ENCODE measurements around the gene RTCA.

- TF ChIP-seq, protein P1, sequence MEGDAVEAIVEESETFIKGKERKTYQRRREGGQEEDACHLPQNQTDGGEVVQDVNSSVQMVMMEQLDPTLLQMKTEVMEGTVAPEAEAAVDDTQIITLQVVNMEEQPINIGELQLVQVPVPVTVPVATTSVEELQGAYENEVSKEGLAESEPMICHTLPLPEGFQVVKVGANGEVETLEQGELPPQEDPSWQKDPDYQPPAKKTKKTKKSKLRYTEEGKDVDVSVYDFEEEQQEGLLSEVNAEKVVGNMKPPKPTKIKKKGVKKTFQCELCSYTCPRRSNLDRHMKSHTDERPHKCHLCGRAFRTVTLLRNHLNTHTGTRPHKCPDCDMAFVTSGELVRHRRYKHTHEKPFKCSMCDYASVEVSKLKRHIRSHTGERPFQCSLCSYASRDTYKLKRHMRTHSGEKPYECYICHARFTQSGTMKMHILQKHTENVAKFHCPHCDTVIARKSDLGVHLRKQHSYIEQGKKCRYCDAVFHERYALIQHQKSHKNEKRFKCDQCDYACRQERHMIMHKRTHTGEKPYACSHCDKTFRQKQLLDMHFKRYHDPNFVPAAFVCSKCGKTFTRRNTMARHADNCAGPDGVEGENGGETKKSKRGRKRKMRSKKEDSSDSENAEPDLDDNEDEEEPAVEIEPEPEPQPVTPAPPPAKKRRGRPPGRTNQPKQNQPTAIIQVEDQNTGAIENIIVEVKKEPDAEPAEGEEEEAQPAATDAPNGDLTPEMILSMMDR (IDR thresholded peaks at IDR 0.05; ENCODE audit: insufficient read depth, low read depth, low read length): no peak
- no peak for TF ChIP-seq EZH2 (IDR thresholded peaks at IDR 0.05; ENCODE audit: insufficient read depth, low read length)
Observed at GRCh38 chr1:100230765-100231164, 35.3 kb upstream of the RTCA start.

Data from astrocyte (in vitro differentiated cells and primary cell).